Keratinocyte (primary cell): ENCODE measurements around the gene ANXA4. TPM values are rescaled to one million over a fixed set of nuclear protein-coding genes. Genes with fewer than 3 reads are reported as not detected.
"Not testable (repeated sequence)": the region's sequence is repeated elsewhere in the genome, so short reads cannot be mapped to it uniquely, and the experiment has no call there.

Source experiments
- DNase-seq: peaks from one replicate; pipeline ENCODE4 v3.0.0-alpha.2; 2011; ENCODE audit warnings: low read depth, missing footprints, low spot score
- FAIRE-seq: peaks from 2 replicates; lab custom pipeline; 2011; peaks lifted over from hg19 to GRCh38; lab: Jason Lieb, UNC
- H2AFZ ChIP-seq: 2 replicates; pipeline ENCODE4 v1.6.0; 2012; ENCODE audit warnings: low read length, control low read depth, inconsistent platforms; ENCODE audit not compliant: control insufficient read depth
- H3K27ac ChIP-seq: 2 replicates; pipeline ENCODE4 v1.5.1; 2011; ENCODE audit warnings: low read length; ENCODE audit not compliant: control insufficient read depth, insufficient read depth
- H3K27me3 ChIP-seq: 3 replicates; pipeline ENCODE4 v1.6.0; 2011; ENCODE audit warnings: low read length; ENCODE audit not compliant: control insufficient read depth, insufficient read depth; ENCODE audit errors: extremely low read depth
- H3K36me3 ChIP-seq, 2 experiments: 2 replicates in 1 of 2; 3 replicates in 1 of 2; pipeline ENCODE4 v1.5.1; 2011; ENCODE audit warnings: low read length in 2 of 2, mild to moderate bottlenecking in 1 of 2; ENCODE audit not compliant: control insufficient read depth in 2 of 2, insufficient read depth in 2 of 2; ENCODE audit errors: extremely low read depth in 1 of 2
- H3K4me1 ChIP-seq: 3 replicates; pipeline ENCODE4 v1.5.1; 2011; ENCODE audit warnings: low read length; ENCODE audit not compliant: control insufficient read depth, insufficient read depth; ENCODE audit errors: extremely low read depth
- H3K4me2 ChIP-seq: 3 replicates; pipeline ENCODE4 v1.6.0; 2011; ENCODE audit warnings: low read depth, low read length; ENCODE audit not compliant: control insufficient read depth, insufficient read depth; ENCODE audit errors: extremely low read depth
- H3K4me3 ChIP-seq, 3 experiments: fragments of 200-600 bp in 1 of 3; sonication (generic) in 1 of 3; 2 replicates in 2 of 3; 3 replicates in 1 of 3; pipeline ENCODE4 v1.5.1; 2011 to 2016; ENCODE audit warnings: low read length in 3 of 3, mild to moderate bottlenecking in 3 of 3, control low read depth in 2 of 3, inconsistent platforms in 1 of 3, low read depth in 1 of 3, mixed read lengths in 1 of 3, mixed run types in 1 of 3, moderate library complexity in 1 of 3; ENCODE audit not compliant: control insufficient read depth in 2 of 3, insufficient read depth in 2 of 3; ENCODE audit errors: extremely low read depth in 1 of 3
- H3K79me2 ChIP-seq: 2 replicates; pipeline ENCODE4 v1.6.0; 2012; ENCODE audit warnings: low read length; ENCODE audit not compliant: control insufficient read depth, insufficient read depth
- H3K9ac ChIP-seq: 3 replicates; pipeline ENCODE4 v1.6.0; 2011; ENCODE audit warnings: low read length; ENCODE audit not compliant: control insufficient read depth, insufficient read depth; ENCODE audit errors: extremely low read depth
- H3K9me1 ChIP-seq: 3 replicates; pipeline ENCODE4 v1.6.0; 2011; ENCODE audit warnings: low read length; ENCODE audit not compliant: control insufficient read depth, insufficient read depth; ENCODE audit errors: extremely low read depth
- H3K9me3 ChIP-seq: 2 replicates; pipeline ENCODE4 v1.5.1; 2012; ENCODE audit warnings: low read depth, low read length; ENCODE audit not compliant: control insufficient read depth
- H4K20me1 ChIP-seq: 3 replicates; pipeline ENCODE4 v1.6.0; 2011; ENCODE audit warnings: low read length; ENCODE audit not compliant: control insufficient read depth, insufficient read depth; ENCODE audit errors: extremely low read depth
- CTCF ChIP-seq, 3 experiments: IDR thresholded peaks in 1 of 3; conservative IDR thresholded peaks in 1 of 3; optimal IDR thresholded peaks in 1 of 3; 2 replicates in 2 of 3; 3 replicates in 1 of 3; pipeline versions ENCODE3 to v1.5.1; 2011; ENCODE audit warnings: low read length in 3 of 3, mild to moderate bottlenecking in 3 of 3, moderate library complexity in 2 of 3, control low read depth in 1 of 3, inconsistent platforms in 1 of 3; ENCODE audit not compliant: insufficient read depth in 2 of 3; ENCODE audit errors: extremely low read depth in 1 of 3
- EZH2 ChIP-seq: IDR thresholded peaks from one replicate; pipeline ENCODE4 v1.6.1; 2012; ENCODE audit warnings: inconsistent platforms, mild to moderate bottlenecking, low read length, moderate library complexity
- dilution Hi-C: fragments of 300-500 bp; cut with MboI; formaldehyde crosslinking; loops from one replicate; pipeline ENCODE4 v1.7.0; 2020; ENCODE audit warnings: low sequenced_read_pairs; ENCODE audit not compliant: extremely low pct_ligation_motif_present
- polyA plus RNA-seq, 5 experiments: library from polyadenylated mRNA; depleted of rRNA in 3 of 5; stranded (reverse) in 3 of 5; stranded (forward) in 1 of 5; unstranded in 1 of 5; fragments of >200 nt; gene quantifications; 1 replicate in 1 of 5; 2 replicates in 3 of 5; 3 replicates in 1 of 5; pipeline versions ENCODE4 v1.2.1 to v1.2.3, GENCODE V29; 2011 to 2012; ENCODE audit warnings: missing spikeins in 2 of 5, low read depth in 1 of 5, low replicate concordance in 1 of 5

ANXA4 gene
- polyA plus RNA-seq, 1 donor (not counting 4 experiments of a cell fraction or from before 2014, with no cell fraction given): 209 TPM

- no peaks in the 10 kb centered on the region for H3K9me3 ChIP-seq
- no peak for TF ChIP-seq CTCF (optimal IDR thresholded peaks at IDR 0.05 in 1 of 3, IDR thresholded peaks at IDR 0.05 in 1 of 3, conservative IDR thresholded peaks at IDR 0.05 in 1 of 3; ENCODE audit: extremely low read depth in 1 of 3, insufficient read depth in 2 of 3, low read length in 3 of 3)
- TF ChIP-seq EZH2: no peak
- peaks cover 11% of the 10 kb centered on the region for H3K4me1 ChIP-seq
- no peak overlapping the region for H3K9ac ChIP-seq
- no peak overlapping the region for H3K4me2 ChIP-seq
- no peak for FAIRE-seq
- no peaks in the 10 kb centered on the region for H4K20me1 ChIP-seq
- peaks cover 0 to 7% of the 10 kb centered on the region in 2 experiments for H3K36me3 ChIP-seq
- dilution Hi-C loops: no loop called here
- DNase-seq: no peak
- no peaks in the 10 kb centered on the region for H3K9me1 ChIP-seq
- no peaks in the 10 kb centered on the region for H3K27me3 ChIP-seq
- no peak overlapping the region for H3K4me3 ChIP-seq
- peaks cover 31% of the 10 kb centered on the region for H3K79me2 ChIP-seq
- no peak overlapping the region for H3K27ac ChIP-seq
- no peak overlapping the region for H2AFZ ChIP-seq
Observed at GRCh38 chr2:69762025-69762424, 20.1 kb downstream of the ANXA4 start.

- Histone ChIP-seq H3K9me1 (no peaks in the 10 kb centered on the region), H3K36me3 (peaks cover 0 to 7% of the 10 kb centered on the region in 2 experiments), H3K79me2 (peaks cover 34% of the 10 kb centered on the region), H3K27ac (peak overlapping the region; percentile 44), H3K4me1 (peaks cover 11% of the 10 kb centered on the region), H3K4me2 (peak overlapping the region; percentile 61), H2AFZ (peak overlapping the region; percentile 32), H3K4me3 (no peak overlapping the region), H3K27me3 (no peaks in the 10 kb centered on the region), H4K20me1 (no peaks in the 10 kb centered on the region), H3K9me3 (no peaks in the 10 kb centered on the region), H3K9ac (peak overlapping the region; percentile 5)
- dilution Hi-C loops: no loop called here
- TF ChIP-seq EZH2 (no peak), CTCF (optimal IDR thresholded peaks at IDR 0.05 in 1 of 3, IDR thresholded peaks at IDR 0.05 in 1 of 3, conservative IDR thresholded peaks at IDR 0.05 in 1 of 3; ENCODE audit: extremely low read depth in 1 of 3, insufficient read depth in 2 of 3, low read length in 3 of 3) (no peak)
- FAIRE-seq: no peak
- no peak for DNase-seq
Observed at GRCh38 chr2:69762513-69763494, 20.9 kb downstream of the ANXA4 start.

- H4K20me1 ChIP-seq, H3K36me3 ChIP-seq, H3K27ac ChIP-seq, H3K4me3 ChIP-seq, H3K27me3 ChIP-seq, H3K9me3 ChIP-seq, dilution Hi-C loops, H3K9ac ChIP-seq, FAIRE-seq, H3K4me2 ChIP-seq, H3K9me1 ChIP-seq, H2AFZ ChIP-seq, DNase-seq: not testable (repeated sequence)
- Histone ChIP-seq H3K4me1 (peaks cover 17% of the 10 kb centered on the region), H3K79me2 (peaks cover 31% of the 10 kb centered on the region)
Observed at GRCh38 chr2:69763831-69764230, 21.9 kb downstream of the ANXA4 start.
